H1 (cell line): ENCODE measurements around the gene SYT6. TPM values are rescaled to one million over a fixed set of nuclear protein-coding genes. Genes with fewer than 3 reads are reported as not detected.

Experiments
- CTCF ChIA-PET: fragments of 300-600 bp; sonication (Branson Sonifier 250); formaldehyde crosslinking; loops from one replicate; lab custom pipeline; 2021; ENCODE audit not compliant: partially characterized antibody; lab: Charles Lee
- POLR2A ChIA-PET: fragments of 300-600 bp; sonication (Branson Sonifier 250); formaldehyde crosslinking; loops from one replicate; lab custom pipeline; 2021; ENCODE audit warnings: inconsistent platforms; ENCODE audit not compliant: partially characterized antibody; lab: Charles Lee
- DNase-seq, 2 experiments: peaks; one replicate each; pipeline versions ENCODE4 v3.0.0 to v3.0.0-alpha.2; 2010 to 2022; ENCODE audit warnings: low spot score in 2 of 2, low read depth in 1 of 2, mixed read lengths in 1 of 2
- FAIRE-seq: peaks from 2 replicates; lab custom pipeline; 2011; peaks lifted over from hg19 to GRCh38; lab: Jason Lieb, UNC
- H2AFZ ChIP-seq: 2 replicates; pipeline ENCODE4 v1.8.1; 2012; ENCODE audit warnings: low read length, inconsistent platforms
- H2AK5ac ChIP-seq: 2 replicates; pipeline ENCODE4 v1.6.1; 2013; ENCODE audit warnings: low read depth, low read length
- H2BK120ac ChIP-seq: replicated peaks from 2 replicates; pipeline ENCODE3; 2013; ENCODE audit warnings: low read depth, low read length, inconsistent platforms
- H2BK12ac ChIP-seq: 2 replicates; pipeline ENCODE4 v1.6.1; 2013; ENCODE audit warnings: low read depth, low read length
- H2BK15ac ChIP-seq: 2 replicates; pipeline ENCODE4 v1.6.1; 2013; ENCODE audit warnings: low read length
- H2BK20ac ChIP-seq: 2 replicates; pipeline ENCODE4 v1.6.1; 2013; ENCODE audit warnings: low read length
- H2BK5ac ChIP-seq: 2 replicates; pipeline ENCODE4 v1.6.1; 2013; ENCODE audit warnings: low read depth, low read length
- H3K14ac ChIP-seq: 2 replicates; pipeline ENCODE4 v1.6.1; 2013; ENCODE audit warnings: inconsistent platforms; ENCODE audit not compliant: insufficient read length
- H3K18ac ChIP-seq: 2 replicates; pipeline ENCODE4 v1.6.1; 2013; ENCODE audit warnings: low read length; ENCODE audit errors: extremely low read depth
- H3K23ac ChIP-seq: 2 replicates; pipeline ENCODE4 v1.6.1; 2013; ENCODE audit warnings: inconsistent platforms; ENCODE audit not compliant: insufficient read length
- H3K23me2 ChIP-seq: 2 replicates; pipeline ENCODE4 v1.6.1; 2013; ENCODE audit warnings: low read depth, low read length
- H3K27ac ChIP-seq: 2 replicates; pipeline ENCODE4 v1.6.1; 2011; ENCODE audit warnings: low read depth, low read length, inconsistent platforms
- H3K27me3 ChIP-seq, 4 experiments: replicated peaks in 1 of 4; 1 replicate in 1 of 4; 2 replicates in 3 of 4; pipeline versions ENCODE4 v1.6.1 to v1.8.1; 2011 to 2013; ENCODE audit warnings: low read length in 3 of 4, mild to moderate bottlenecking in 3 of 4, inconsistent platforms in 2 of 4, mixed read lengths in 2 of 4, moderate library complexity in 1 of 4; ENCODE audit not compliant: control insufficient read depth in 3 of 4, insufficient read depth in 3 of 4; ENCODE audit errors: extremely low read depth in 1 of 4
- H3K36me3 ChIP-seq, 4 experiments: 2 replicates each; pipeline versions ENCODE4 v1.6.1 to v1.8.1; 2011 to 2013; ENCODE audit warnings: mild to moderate bottlenecking in 4 of 4, low read length in 3 of 4, moderate library complexity in 2 of 4, control low read depth in 1 of 4, inconsistent platforms in 1 of 4; ENCODE audit not compliant: insufficient read depth in 4 of 4, control insufficient read depth in 2 of 4
- H3K4ac ChIP-seq: replicated peaks from 2 replicates; pipeline ENCODE3; 2013; ENCODE audit warnings: low read length, low read depth, mixed read lengths, inconsistent platforms; ENCODE audit not compliant: insufficient read length
- H3K4me1 ChIP-seq, 4 experiments: replicated peaks in 1 of 4; 1 replicate in 1 of 4; 2 replicates in 3 of 4; pipeline versions ENCODE4 v1.6.1 to v1.8.1; 2011 to 2013; ENCODE audit warnings: low read length in 3 of 4, inconsistent platforms in 2 of 4, mixed read lengths in 1 of 4; ENCODE audit not compliant: insufficient read depth in 4 of 4, control insufficient read depth in 3 of 4
- H3K4me2 ChIP-seq, 2 experiments: 2 replicates each; pipeline versions ENCODE4 v1.6.1 to v1.8.1; 2011 to 2013; ENCODE audit warnings: low read depth in 2 of 2, low read length in 2 of 2, control low read depth in 1 of 2, inconsistent platforms in 1 of 2, mild to moderate bottlenecking in 1 of 2; ENCODE audit not compliant: insufficient read depth in 1 of 2
- H3K4me3 ChIP-seq, 4 experiments: fragments of 200-600, 300-600 bp in 1 of 4; sonication (generic), shearing (Covaris generic), sonication (Bioruptor Twin) in 1 of 4; 2 replicates each; pipeline versions ENCODE4 v1.5.1 to v1.8.1; 2011 to 2016; ENCODE audit warnings: low read length in 4 of 4, low read depth in 3 of 4, control low read depth in 2 of 4, inconsistent platforms in 2 of 4, mild to moderate bottlenecking in 2 of 4, mixed read lengths in 1 of 4, moderate library complexity in 1 of 4; ENCODE audit not compliant: insufficient read depth in 2 of 4; ENCODE audit errors: extremely low read depth in 1 of 4
- H3K56ac ChIP-seq: replicated peaks from 2 replicates; pipeline ENCODE3; 2013; ENCODE audit warnings: low read depth, mild to moderate bottlenecking, mixed read lengths, low read length, inconsistent platforms; ENCODE audit not compliant: insufficient read length
- H3K79me1 ChIP-seq: 2 replicates; pipeline ENCODE4 v1.6.1; 2013; ENCODE audit warnings: low read depth, low read length, control low read depth
- H3K79me2 ChIP-seq, 2 experiments: 2 replicates each; pipeline versions ENCODE4 v1.6.1 to v1.8.1; 2012 to 2013; ENCODE audit warnings: low read length in 2 of 2, mild to moderate bottlenecking in 2 of 2, inconsistent platforms in 1 of 2; ENCODE audit not compliant: insufficient read depth in 2 of 2, control insufficient read depth in 1 of 2
- H3K9ac ChIP-seq, 4 experiments: replicated peaks in 1 of 4; 1 replicate in 1 of 4; 2 replicates in 3 of 4; pipeline versions ENCODE4 v1.6.1 to v1.8.1; 2011 to 2013; ENCODE audit warnings: low read depth in 3 of 4, low read length in 3 of 4, control low read depth in 2 of 4, mild to moderate bottlenecking in 2 of 4, moderate library complexity in 2 of 4, inconsistent platforms in 1 of 4; ENCODE audit errors: extremely low read depth in 1 of 4
- H3K9me3 ChIP-seq, 2 experiments: 2 replicates each; pipeline versions ENCODE4 v1.6.1 to v1.8.1; 2012 to 2013; ENCODE audit warnings: mild to moderate bottlenecking in 2 of 2, moderate library complexity in 2 of 2, control low read depth in 1 of 2, inconsistent platforms in 1 of 2, low read depth in 1 of 2, low read length in 1 of 2, mixed read lengths in 1 of 2; ENCODE audit not compliant: insufficient read depth in 2 of 2
- H4K20me1 ChIP-seq, 2 experiments: replicated peaks in 1 of 2; 2 replicates each; pipeline versions ENCODE3 to v1.8.1; 2011 to 2013; ENCODE audit warnings: inconsistent platforms in 2 of 2, low read length in 2 of 2, mild to moderate bottlenecking in 1 of 2; ENCODE audit not compliant: insufficient read depth in 2 of 2, control insufficient read depth in 1 of 2
- H4K5ac ChIP-seq: 2 replicates; pipeline ENCODE4 v1.6.1; 2013; ENCODE audit warnings: low read length, low read depth, mixed read lengths, inconsistent platforms; ENCODE audit not compliant: insufficient read length
- H4K8ac ChIP-seq: 2 replicates; pipeline ENCODE4 v1.8.0; 2013; ENCODE audit warnings: mild to moderate bottlenecking, moderate library complexity, low read length, inconsistent platforms; ENCODE audit not compliant: insufficient read depth; ENCODE audit errors: extremely low read depth
- H4K91ac ChIP-seq: replicated peaks from 2 replicates; pipeline ENCODE3; 2013; ENCODE audit warnings: low read length, mixed read lengths, inconsistent platforms; ENCODE audit not compliant: insufficient read length
- ASH2L ChIP-seq: fragments of 200-600, 300-600 bp; sonication (generic); IDR thresholded peaks from one replicate; pipeline ENCODE4 v1.7.1; 2017; ENCODE audit warnings: low read length
- ATF3 ChIP-seq: IDR thresholded peaks from 2 replicates; pipeline ENCODE4 v1.6.1; 2011; ENCODE audit warnings: low read depth, mild to moderate bottlenecking, low read length; ENCODE audit not compliant: insufficient read depth
- CBX5 ChIP-seq: fragments of 300-800, 300-1000 bp; sonication (generic); IDR thresholded peaks from 2 replicates; pipeline ENCODE4 v1.7.1; 2016; ENCODE audit warnings: antibody characterized with exemption, low read length, low read depth
- CEBPB ChIP-seq: IDR thresholded peaks from 2 replicates; pipeline ENCODE4 v1.6.1; 2012; ENCODE audit warnings: low read depth, low read length
- E2F6 ChIP-seq: IDR thresholded peaks from 2 replicates; pipeline ENCODE4 v1.6.1; 2012; ENCODE audit warnings: inconsistent platforms
- KDM1A ChIP-seq: fragments of 200-600, 300-600 bp; sonication (generic); IDR thresholded peaks from 2 replicates; pipeline ENCODE4 v1.7.1; 2016; ENCODE audit warnings: mild to moderate bottlenecking, low read length, borderline replicate concordance
- KDM5A ChIP-seq: fragments of 200-600 bp; IDR thresholded peaks from 2 replicates; pipeline ENCODE4 v1.7.1; 2012; ENCODE audit warnings: mild to moderate bottlenecking, low read length, inconsistent platforms, mixed read lengths
- POLR2AphosphoS5 ChIP-seq: IDR thresholded peaks from 2 replicates; pipeline ENCODE4 v1.6.1; 2011; ENCODE audit warnings: low read depth, low read length
- RFX5 ChIP-seq: IDR thresholded peaks from 2 replicates; pipeline ENCODE4 v1.6.1; 2011; ENCODE audit warnings: low read depth, low read length, improper control_type of control experiment, borderline replicate concordance
- SIN3A ChIP-seq, 2 experiments: IDR thresholded peaks in 1 of 2; conservative IDR thresholded peaks in 1 of 2; 2 replicates each; pipeline ENCODE4 v1.6.1; 2011 to 2012; ENCODE audit warnings: low read length in 2 of 2, improper control_type of control experiment in 1 of 2, low read depth in 1 of 2, mild to moderate bottlenecking in 1 of 2
- SIX5 ChIP-seq: IDR thresholded peaks from 2 replicates; pipeline ENCODE4 v1.6.1; 2011; ENCODE audit warnings: mild to moderate bottlenecking, low read depth, low read length
- SP2 ChIP-seq: IDR thresholded peaks from 2 replicates; pipeline ENCODE4 v1.6.1; 2012; ENCODE audit warnings: mild to moderate bottlenecking, low read length, inconsistent platforms
- ZNF274 ChIP-seq: IDR thresholded peaks from 2 replicates; pipeline ENCODE4 v1.7.0; 2012; ENCODE audit warnings: low read length, borderline replicate concordance; ENCODE audit errors: extremely low read depth
- whole genome bisulfite sequencing, 2 experiments: shearing (Covaris generic) in 1 of 2; methylation state at CpG; one replicate each; pipeline versions ENCODE4 v1.1.6 to v1.1.7; 2013 to 2015; ENCODE audit warnings: low lambda C conversion rate in 2 of 2, mixed read lengths in 2 of 2, inconsistent platforms in 1 of 2, low coverage in 1 of 2, missing lambda C conversion rate in 1 of 2; ENCODE audit not compliant: insufficient replicate concordance in 2 of 2, insufficient coverage in 1 of 2, insufficient read length in 1 of 2; ENCODE audit errors: extremely low coverage in 1 of 2, missing lambda C conversion rate in 1 of 2; 5-methylcytosine and 5-hydroxymethylcytosine counted together
- polyA plus RNA-seq, 7 experiments: library from polyadenylated mRNA; depleted of rRNA in 3 of 7; stranded (reverse) in 5 of 7; unstranded in 2 of 7; fragments of >200 nt in 5 of 7; fragments of 200-250 nt in 2 of 7; gene quantifications; 1 replicate in 5 of 7; 2 replicates in 1 of 7; 4 replicates in 1 of 7; pipeline versions ENCODE4 v1.2.1 to v1.2.3, GENCODE V29; 2011 to 2013; ENCODE audit warnings: missing spikeins in 2 of 7, mixed read lengths in 2 of 7
- total RNA-seq: library from RNA; stranded (reverse); fragmentation: NEBNext Ultra II Directional; extraction: Animal tissue kit (Norgen Biotek cat#: 25700); gene quantifications from 2 replicates; pipeline ENCODE4 v1.2.1, GENCODE V29; 2021

SYT6 gene
- total and polyA plus RNA-seq, 2 of the 8 experiments (the other 6 are each of a cell fraction or from before 2014, with no cell fraction given), result 33.7 to 83.5 TPM

GRCh38 chr1:114154963-114155322 is 1.3 kb upstream of the SYT6 start:
- H4K20me1 ChIP-seq, result peaks cover 11 to 17% of the 10 kb centered on the region in 2 experiments
- H3K23me2 ChIP-seq, result peaks cover 22% of the 10 kb centered on the region
- peak overlapping the region in 1 of 4 experiments; percentile 85; a peak in 4 of 8 replicates for H3K4me3 ChIP-seq
- H4K5ac ChIP-seq, result no peak overlapping the region
- ChIA-PET POLR2A (interaction anchor here (1.0 to 2.6 kb wide), 4 partner anchors 10 to 175 kb away, joined by 3 to 13 read pairs (median 4); partner anchors contain the start of gene OLFML3), CTCF (interaction anchor here (0.8 to 2.6 kb wide), 5 partner anchors 9 to 58 kb away, joined by 3 to 12 read pairs (median 6); no protein-coding TSS in a partner anchor)
- peak in 1 of 2 experiments; percentile 86 for DNase-seq
- peak overlapping the region; percentile 87 to 100; a peak in 3 of 4 replicates for H3K4me2 ChIP-seq
- H3K23ac ChIP-seq, result no peak overlapping the region
- H3K9ac ChIP-seq, result no peak overlapping the region
- H2BK20ac ChIP-seq, result no peak overlapping the region
- no peak overlapping the region for H3K14ac ChIP-seq
- no peak overlapping the region for H3K56ac ChIP-seq
- 50% methylated on average over 18 of the region's 19 CpGs; no CpG with 5 or more reads in 1 of the 2 experiments for WGBS, 2 experiments
- H4K91ac ChIP-seq, result no peak overlapping the region
- H4K8ac ChIP-seq, result no peak overlapping the region
- H3K4ac ChIP-seq, result no peak overlapping the region
- no peak overlapping the region for H2AK5ac ChIP-seq
- H3K79me2 ChIP-seq, result peaks cover 23 to 33% of the 10 kb centered on the region in 2 experiments
- no peak overlapping the region for H3K18ac ChIP-seq
- no peak overlapping the region for H2BK5ac ChIP-seq
- H3K4me1 ChIP-seq, result peaks cover under 1 to 39% (median 20%) of the 10 kb centered on the region in 4 experiments
- H2BK15ac ChIP-seq, result no peak overlapping the region
- peaks cover 17% of the 10 kb centered on the region for H3K79me1 ChIP-seq
- peaks cover 0 to 12% (median 2%) of the 10 kb centered on the region in 4 experiments; a peak in 4 of 8 replicates for H3K36me3 ChIP-seq
- peaks cover 0 to 23% (median 22%) of the 10 kb centered on the region in 4 experiments; a peak in 6 of 7 replicates for H3K27me3 ChIP-seq
- H3K9me3 ChIP-seq, result no peaks in the 10 kb centered on the region
- no peak overlapping the region for H2AFZ ChIP-seq
- H2BK12ac ChIP-seq, result no peak overlapping the region
- no peak for FAIRE-seq
- H3K27ac ChIP-seq, result no peak overlapping the region
- no peak overlapping the region for H2BK120ac ChIP-seq
- TF ChIP-seq ZNF274 (no peak), KDM1A (no peak), CBX5 (no peak), SIN3A (conservative IDR thresholded peaks at IDR 0.05 in 1 of 2, IDR thresholded peaks at IDR 0.05 in 1 of 2; ENCODE audit: low read depth in 1 of 2, low read length in 2 of 2) (peak; percentile 94 to 96), SIX5 (no peak), ASH2L (no peak), KDM5A (no peak), RFX5 (no peak), SP2 (no peak), ATF3 (no peak), E2F6 (no peak), CEBPB (no peak), POLR2AphosphoS5 (no peak)
